GM19023 (cell line): Measurements from ENCODE around the gene CGB8.
"Not testable (repeated sequence)": the region's sequence is repeated elsewhere in the genome, so short reads cannot be mapped to it uniquely, and the experiment has no call there.

Experiments used
- ATAC-seq: cut with Tn5 transposase; IDR thresholded peaks from one replicate; pipeline ENCODE4 v1.9.1; 2021; ENCODE audit warnings: mild to moderate bottlenecking, moderate library complexity; ENCODE audit not compliant: unreplicated experiment

Gene CGB8

GRCh38 chr19:49064768-49065611 is 16.1 kb upstream of the CGB8 start, which contains the start of gene NTF4:
Gene NTF4 (minus strand): TSS chr19:49064818. CDS start chr19:49061997, 2,821 bp downstream.
- no peak for ATAC-seq

- ATAC-seq = no peak
Observed at GRCh38 chr19:49064029-49064629, 15.2 kb upstream of the CGB8 start.

- no peak for ATAC-seq
Observed at GRCh38 chr19:49061445-49061844, 12.5 kb upstream of the CGB8 start.

- ATAC-seq = no peak
Observed at GRCh38 chr19:49061000-49061399, 12.1 kb upstream of the CGB8 start.

- ATAC-seq = no peak
Observed at GRCh38 chr19:49059053-49059452, 10.1 kb upstream of the CGB8 start.

GRCh38 chr19:49058562-49058961 is 9.7 kb upstream of the CGB8 start:
- no peak for ATAC-seq

GRCh38 chr19:49057636-49058234 is 8.8 kb upstream of the CGB8 start, which contains the start of gene CGB7:
Gene CGB7 (minus strand): TSS chr19:49057749. CDS start chr19:49055375, 2,374 bp downstream.
- ATAC-seq = no peak

GRCh38 chr19:49056902-49057596 is 8.1 kb upstream of the CGB8 start:
- not testable (repeated sequence) for ATAC-seq

GRCh38 chr19:49056101-49056901 is 7.4 kb upstream of the CGB8 start:
- no peak for ATAC-seq

GRCh38 chr19:49050376-49051033 is 1.6 kb upstream of the CGB8 start:
- not testable (repeated sequence) for ATAC-seq

- ATAC-seq = not testable (repeated sequence)
Observed at GRCh38 chr19:49049834-49050233, 923 bp upstream of the CGB8 start.

GRCh38 chr19:49043548-49043947 is 5.4 kb downstream of the CGB8 start, which contains the start of gene CGB5:
Gene CGB5 (plus strand): TSS chr19:49043848. CDS start chr19:49044210, 362 bp downstream.
- not testable (repeated sequence) for ATAC-seq

GRCh38 chr19:49042666-49043065 is 6.2 kb downstream of the CGB8 start:
- ATAC-seq = not testable (repeated sequence)

GRCh38 chr19:49042177-49042576 is 6.7 kb downstream of the CGB8 start:
- no peak for ATAC-seq

GRCh38 chr19:49039736-49040135 is 9.2 kb downstream of the CGB8 start:
- not testable (repeated sequence) for ATAC-seq

GRCh38 chr19:49038557-49039276 is 10.2 kb downstream of the CGB8 start:
- ATAC-seq = not testable (repeated sequence)

- ATAC-seq = not testable (repeated sequence)
Observed at GRCh38 chr19:49038111-49038510, 10.8 kb downstream of the CGB8 start.

GRCh38 chr19:49036815-49037214 is 12.1 kb downstream of the CGB8 start, which contains the start of gene CGB1:
Gene CGB1 (minus strand): TSS chr19:49036895. CDS start chr19:49036711, 184 bp downstream.
- ATAC-seq = not testable (repeated sequence)
